GM23338 (cell line): ENCODE results near the gene PTPRN2. TPM values are rescaled to one million over a fixed set of nuclear protein-coding genes. Genes with fewer than 3 reads are reported as not detected.
"Not testable (repeated sequence)": the region's sequence is repeated elsewhere in the genome, so short reads cannot be mapped to it uniquely, and the experiment has no call there.

Source experiments
- ATAC-seq: fragments of 200-7000 bp; cut with Tn5 transposase; 3 replicates; pipeline ENCODE4 v1.9.1; 2020
- DNase-seq: peaks from one replicate; pipeline ENCODE4 v3.0.0-alpha.2; 2015; ENCODE audit warnings: low spot score
- H2AFZ ChIP-seq: fragments of 200-600 bp; sonication (generic); 2 replicates; pipeline ENCODE4 v1.8.0; 2016; ENCODE audit warnings: antibody characterized with exemption, mild to moderate bottlenecking, moderate library complexity
- H3F3A ChIP-seq: fragments of 200-600 bp; sonication (generic); replicated peaks from 2 replicates; pipeline ENCODE4 v1.8.0; 2017; ENCODE audit warnings: antibody characterized with exemption, mixed run types, low read depth
- H3K27ac ChIP-seq: fragments of 200-600 bp; sonication (generic); 2 replicates; pipeline ENCODE4 v1.6.1; 2016; ENCODE audit warnings: low read depth
- H3K27me3 ChIP-seq: fragments of 200-600 bp; sonication (generic); 2 replicates; pipeline ENCODE4 v1.8.0; 2016; ENCODE audit warnings: mild to moderate bottlenecking, mixed run types, moderate library complexity; ENCODE audit not compliant: insufficient read depth
- H3K36me3 ChIP-seq: fragments of 200-600 bp; sonication (generic); 2 replicates; pipeline ENCODE4 v1.8.0; 2016; ENCODE audit warnings: mild to moderate bottlenecking; ENCODE audit not compliant: insufficient read depth
- H3K4me1 ChIP-seq: fragments of 200-600 bp; sonication (generic); 2 replicates; pipeline ENCODE4 v1.8.0; 2016; ENCODE audit warnings: mild to moderate bottlenecking, moderate library complexity; ENCODE audit not compliant: insufficient read depth
- H3K4me2 ChIP-seq: fragments of 200-600 bp; sonication (generic); 2 replicates; pipeline ENCODE4 v1.7.1; 2017; ENCODE audit warnings: mixed run types
- H3K4me3 ChIP-seq: fragments of 200-600 bp; sonication (generic); 2 replicates; pipeline ENCODE4 v1.6.1; 2016; ENCODE audit warnings: mixed run types
- H3K79me2 ChIP-seq: fragments of 200-600 bp; sonication (generic); replicated peaks from 2 replicates; pipeline ENCODE4 v1.8.0; 2017; ENCODE audit warnings: mild to moderate bottlenecking; ENCODE audit not compliant: insufficient read depth
- H3K9me2 ChIP-seq: fragments of 200-600 bp; sonication (generic); 2 replicates; pipeline ENCODE4 v1.8.0; 2017; ENCODE audit not compliant: insufficient read depth
- H4K20me1 ChIP-seq: fragments of 200-600 bp; sonication (generic); replicated peaks from 2 replicates; pipeline ENCODE4 v1.8.0; 2017; ENCODE audit warnings: mild to moderate bottlenecking; ENCODE audit not compliant: insufficient read depth
- H3K27ac Mint-ChIP-seq: 2 replicates; pipeline ENCODE4 v1.8.0; 2020; ENCODE audit warnings: inconsistent platforms, mild to moderate bottlenecking, moderate library complexity, mixed read lengths
- H3K27me3 Mint-ChIP-seq: 3 replicates; pipeline ENCODE4 v1.8.0; 2022; ENCODE audit warnings: low read depth, mild to moderate bottlenecking, moderate library complexity, mixed read lengths, inconsistent platforms; ENCODE audit not compliant: insufficient read depth, poor library complexity
- H3K36me3 Mint-ChIP-seq: 3 replicates; pipeline ENCODE4 v1.8.0; 2021; ENCODE audit warnings: low read depth, mild to moderate bottlenecking, inconsistent platforms, moderate library complexity, mixed read lengths
- H3K4me1 Mint-ChIP-seq: 3 replicates; pipeline ENCODE4 v1.8.0; 2020; ENCODE audit warnings: mild to moderate bottlenecking, inconsistent platforms, mixed read lengths
- H3K4me3 Mint-ChIP-seq: 3 replicates; pipeline ENCODE4 v1.8.0; 2021; ENCODE audit warnings: moderate library complexity, mild to moderate bottlenecking, inconsistent platforms, mixed read lengths
- H3K9me3 Mint-ChIP-seq: 3 replicates; pipeline ENCODE4 v1.8.0; 2020; ENCODE audit warnings: moderate library complexity, mild to moderate bottlenecking, inconsistent platforms, mixed read lengths
- EZH2phosphoT487 ChIP-seq: fragments of 200-600 bp; sonication (generic); IDR thresholded peaks from one replicate; pipeline ENCODE4 v1.8.1; 2018; ENCODE audit warnings: antibody characterized with exemption; ENCODE audit not compliant: unreplicated experiment
- JUNB ChIP-seq: IDR thresholded peaks from one replicate; pipeline ENCODE4 v1.6.1; 2016; ENCODE audit warnings: antibody characterized with exemption; ENCODE audit not compliant: unreplicated experiment
- NANOG ChIP-seq: IDR thresholded peaks from 2 replicates; pipeline ENCODE4 v1.6.1; 2016; ENCODE audit warnings: antibody characterized with exemption, borderline replicate concordance
- REST ChIP-seq: IDR thresholded peaks from one replicate; pipeline ENCODE4 v1.6.1; 2018; ENCODE audit warnings: antibody characterized with exemption; ENCODE audit not compliant: unreplicated experiment
- STAT1 ChIP-seq: IDR thresholded peaks from one replicate; pipeline ENCODE4 v1.6.1; 2016; ENCODE audit warnings: antibody characterized with exemption; ENCODE audit not compliant: unreplicated experiment
- ZNF114 ChIP-seq: fragments of 250-450 bp; sonication (Bioruptor Pico); IDR thresholded peaks from 2 replicates; pipeline ENCODE4 v1.5.0; 2020; ENCODE audit warnings: mild to moderate bottlenecking, moderate library complexity
- ZNF331 ChIP-seq: fragments of 250-450 bp; sonication (Bioruptor Pico); IDR thresholded peaks from 2 replicates; pipeline ENCODE4 v1.5.0; 2020; ENCODE audit warnings: low read depth, mild to moderate bottlenecking, moderate library complexity
- polyA plus RNA-seq: library from polyadenylated mRNA; unstranded; fragments of >200 nt; fragmentation: Nextera tagmentation; extraction: Ambion mirVana; gene quantifications from 2 replicates; pipeline ENCODE4 v1.2.1, GENCODE V29; 2016
- total RNA-seq: library from RNA; depleted of rRNA; stranded (reverse); fragments of >200 nt; shearing (Covaris generic); gene quantifications from 2 replicates; pipeline ENCODE4 v1.2.3, GENCODE V29; 2014
- TF ChIP-seq, protein P1 (sequence below): fragments of 250-450 bp; sonication (Bioruptor Pico); IDR thresholded peaks from 2 replicates; pipeline ENCODE4 v1.5.0; 2020; ENCODE audit warnings: mild to moderate bottlenecking, moderate library complexity

PTPRN2 gene
- total and polyA plus RNA-seq, 2 experiments from 2014 or later = 0.87 to 4.0 TPM

DNA sequence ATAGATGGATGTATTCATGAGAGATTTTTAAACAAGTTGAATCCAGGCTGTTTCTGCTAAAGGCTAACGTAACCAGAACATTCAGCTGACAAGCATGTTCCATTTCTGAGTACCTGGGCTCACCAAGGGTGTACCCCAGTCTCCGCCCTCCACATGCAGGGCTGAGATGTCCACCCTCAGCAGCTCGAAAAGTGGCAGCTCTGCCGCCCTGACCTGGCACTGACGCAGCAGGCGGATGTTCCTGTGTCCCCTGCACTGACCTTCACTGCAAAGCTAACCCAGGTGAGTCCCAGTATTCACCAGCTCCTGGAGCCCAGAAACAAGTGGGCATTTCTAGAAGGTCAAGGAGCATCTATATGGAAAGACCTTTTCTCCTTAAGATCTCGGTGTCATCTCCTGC is 437.4 kb downstream of the PTPRN2 start (continued):
- TF ChIP-seq, protein P1, sequence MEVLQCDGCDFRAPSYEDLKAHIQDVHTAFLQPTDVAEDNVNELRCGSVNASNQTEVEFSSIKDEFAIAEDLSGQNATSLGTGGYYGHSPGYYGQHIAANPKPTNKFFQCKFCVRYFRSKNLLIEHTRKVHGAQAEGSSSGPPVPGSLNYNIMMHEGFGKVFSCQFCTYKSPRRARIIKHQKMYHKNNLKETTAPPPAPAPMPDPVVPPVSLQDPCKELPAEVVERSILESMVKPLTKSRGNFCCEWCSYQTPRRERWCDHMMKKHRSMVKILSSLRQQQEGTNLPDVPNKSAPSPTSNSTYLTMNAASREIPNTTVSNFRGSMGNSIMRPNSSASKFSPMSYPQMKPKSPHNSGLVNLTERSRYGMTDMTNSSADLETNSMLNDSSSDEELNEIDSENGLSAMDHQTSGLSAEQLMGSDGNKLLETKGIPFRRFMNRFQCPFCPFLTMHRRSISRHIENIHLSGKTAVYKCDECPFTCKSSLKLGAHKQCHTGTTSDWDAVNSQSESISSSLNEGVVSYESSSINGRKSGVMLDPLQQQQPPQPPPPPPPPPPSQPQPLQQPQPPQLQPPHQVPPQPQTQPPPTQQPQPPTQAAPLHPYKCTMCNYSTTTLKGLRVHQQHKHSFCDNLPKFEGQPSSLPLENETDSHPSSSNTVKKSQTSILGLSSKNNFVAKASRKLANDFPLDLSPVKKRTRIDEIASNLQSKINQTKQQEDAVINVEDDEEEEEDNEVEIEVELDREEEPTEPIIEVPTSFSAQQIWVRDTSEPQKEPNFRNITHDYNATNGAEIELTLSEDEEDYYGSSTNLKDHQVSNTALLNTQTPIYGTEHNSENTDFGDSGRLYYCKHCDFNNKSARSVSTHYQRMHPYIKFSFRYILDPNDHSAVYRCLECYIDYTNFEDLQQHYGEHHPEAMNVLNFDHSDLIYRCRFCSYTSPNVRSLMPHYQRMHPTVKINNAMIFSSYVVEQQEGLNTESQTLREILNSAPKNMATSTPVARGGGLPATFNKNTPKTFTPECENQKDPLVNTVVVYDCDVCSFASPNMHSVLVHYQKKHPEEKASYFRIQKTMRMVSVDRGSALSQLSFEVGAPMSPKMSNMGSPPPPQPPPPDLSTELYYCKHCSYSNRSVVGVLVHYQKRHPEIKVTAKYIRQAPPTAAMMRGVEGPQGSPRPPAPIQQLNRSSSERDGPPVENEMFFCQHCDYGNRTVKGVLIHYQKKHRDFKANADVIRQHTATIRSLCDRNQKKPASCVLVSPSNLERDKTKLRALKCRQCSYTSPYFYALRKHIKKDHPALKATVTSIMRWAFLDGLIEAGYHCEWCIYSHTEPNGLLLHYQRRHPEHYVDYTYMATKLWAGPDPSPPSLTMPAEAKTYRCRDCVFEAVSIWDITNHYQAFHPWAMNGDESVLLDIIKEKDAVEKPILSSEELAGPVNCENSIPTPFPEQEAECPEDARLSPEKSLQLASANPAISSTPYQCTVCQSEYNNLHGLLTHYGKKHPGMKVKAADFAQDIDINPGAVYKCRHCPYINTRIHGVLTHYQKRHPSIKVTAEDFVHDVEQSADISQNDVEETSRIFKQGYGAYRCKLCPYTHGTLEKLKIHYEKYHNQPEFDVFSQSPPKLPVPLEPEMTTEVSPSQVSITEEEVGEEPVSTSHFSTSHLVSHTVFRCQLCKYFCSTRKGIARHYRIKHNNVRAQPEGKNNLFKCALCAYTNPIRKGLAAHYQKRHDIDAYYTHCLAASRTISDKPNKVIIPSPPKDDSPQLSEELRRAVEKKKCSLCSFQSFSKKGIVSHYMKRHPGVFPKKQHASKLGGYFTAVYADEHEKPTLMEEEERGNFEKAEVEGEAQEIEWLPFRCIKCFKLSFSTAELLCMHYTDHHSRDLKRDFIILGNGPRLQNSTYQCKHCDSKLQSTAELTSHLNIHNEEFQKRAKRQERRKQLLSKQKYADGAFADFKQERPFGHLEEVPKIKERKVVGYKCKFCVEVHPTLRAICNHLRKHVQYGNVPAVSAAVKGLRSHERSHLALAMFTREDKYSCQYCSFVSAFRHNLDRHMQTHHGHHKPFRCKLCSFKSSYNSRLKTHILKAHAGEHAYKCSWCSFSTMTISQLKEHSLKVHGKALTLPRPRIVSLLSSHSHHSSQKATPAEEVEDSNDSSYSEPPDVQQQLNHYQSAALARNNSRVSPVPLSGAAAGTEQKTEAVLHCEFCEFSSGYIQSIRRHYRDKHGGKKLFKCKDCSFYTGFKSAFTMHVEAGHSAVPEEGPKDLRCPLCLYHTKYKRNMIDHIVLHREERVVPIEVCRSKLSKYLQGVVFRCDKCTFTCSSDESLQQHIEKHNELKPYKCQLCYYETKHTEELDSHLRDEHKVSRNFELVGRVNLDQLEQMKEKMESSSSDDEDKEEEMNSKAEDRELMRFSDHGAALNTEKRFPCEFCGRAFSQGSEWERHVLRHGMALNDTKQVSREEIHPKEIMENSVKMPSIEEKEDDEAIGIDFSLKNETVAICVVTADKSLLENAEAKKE = no peak
- TF ChIP-seq ZNF114 = no peak
- TF ChIP-seq ZNF331 (CRISPR knock-in tag) = no peak
- no peak for TF ChIP-seq REST
- TF ChIP-seq STAT1 = no peak
- TF ChIP-seq EZH2phosphoT487 = no peak
- TF ChIP-seq JUNB = no peak
- no peak for TF ChIP-seq NANOG

- H3K4me3 ChIP-seq, H3K4me2 ChIP-seq: not testable (repeated sequence)
Observed at GRCh38 chr7:158147431-158147830, 440.2 kb downstream of the PTPRN2 start.

More at GRCh38 chr7:158147431-158147830, 440.2 kb downstream of the PTPRN2 start:
- H3F3A ChIP-seq, DNase-seq, H3K79me2 ChIP-seq, H3K27ac Mint-ChIP-seq, H3K36me3 ChIP-seq, ATAC-seq, H3K27ac ChIP-seq, H3K4me1 Mint-ChIP-seq, H3K4me1 ChIP-seq, H4K20me1 ChIP-seq, H2AFZ ChIP-seq, H3K27me3 ChIP-seq, H3K9me2 ChIP-seq, H3K4me3 Mint-ChIP-seq: not testable (repeated sequence)
- Mint-ChIP-seq H3K27me3 (peaks cover 27% of the 10 kb centered on the region), H3K9me3 (peaks cover 57% of the 10 kb centered on the region), H3K36me3 (peaks cover 51% of the 10 kb centered on the region)
